ENCODE results near the gene CCDC33.

Gene CCDC33

GRCh38 chr15:74328331-74329056, 92.4 kb downstream of the CCDC33 start:
- no peaks in the 10 kb centered on the region for H3K36me3 ChIP-seq (ENCODE audit: control insufficient read depth, insufficient read depth, low read length)
- H3K27ac ChIP-seq (ENCODE audit: low read depth, low read length, severe bottlenecking) = no peak overlapping the region
- no peaks in the 10 kb centered on the region for H3K9me3 ChIP-seq (ENCODE audit: control insufficient read depth, low read length)
- 71 to 76% methylated on average over 6 to 9 of the region's 10 CpGs for WGBS, 2 experiments (ENCODE audit: insufficient coverage in 2 of 2)
- peaks cover 7% of the 10 kb centered on the region for H3K4me1 ChIP-seq (ENCODE audit: control insufficient read depth, insufficient read depth, low read length, poor library complexity, severe bottlenecking)
- no peak overlapping the region for H3K4me3 ChIP-seq (ENCODE audit: extremely low read depth, insufficient read depth, low read length, poor library complexity, severe bottlenecking)

- WGBS, 2 experiments (ENCODE audit: insufficient coverage in 2 of 2) = 91 to 92% methylated on average over 10 to 11 of the region's 11 CpGs
These were observed 94.8 kb downstream of the CCDC33 start for GRCh38 chr15:74330861-74331408.

GRCh38 chr15:74332011-74332410, 95.9 kb downstream of the CCDC33 start:
- Histone ChIP-seq H3K4me3 (ENCODE audit: extremely low read depth, insufficient read depth, low read length, poor library complexity, severe bottlenecking) (no peak overlapping the region), H3K36me3 (ENCODE audit: control insufficient read depth, insufficient read depth, low read length) (no peaks in the 10 kb centered on the region), H3K9me3 (ENCODE audit: control insufficient read depth, low read length) (no peaks in the 10 kb centered on the region), H3K4me1 (ENCODE audit: control insufficient read depth, insufficient read depth, low read length, poor library complexity, severe bottlenecking) (no peaks in the 10 kb centered on the region), H3K27ac (ENCODE audit: low read depth, low read length, severe bottlenecking) (no peak overlapping the region)
- 57 to 67% methylated on average over 1 of the region's 3 CpGs for WGBS, 2 experiments (ENCODE audit: insufficient coverage in 2 of 2)

More at GRCh38 chr15:74330861-74331408, 94.8 kb downstream of the CCDC33 start:
- H3K36me3 ChIP-seq (ENCODE audit: control insufficient read depth, insufficient read depth, low read length) = no peaks in the 10 kb centered on the region
- H3K9me3 ChIP-seq (ENCODE audit: control insufficient read depth, low read length) = no peaks in the 10 kb centered on the region
- no peak overlapping the region for H3K27ac ChIP-seq (ENCODE audit: low read depth, low read length, severe bottlenecking)
- H3K4me1 ChIP-seq (ENCODE audit: control insufficient read depth, insufficient read depth, low read length, poor library complexity, severe bottlenecking) = peaks cover 7% of the 10 kb centered on the region
- H3K4me3 ChIP-seq (ENCODE audit: extremely low read depth, insufficient read depth, low read length, poor library complexity, severe bottlenecking) = no peak overlapping the region

GRCh38 chr15:74332611-74333010, 96.5 kb downstream of the CCDC33 start:
- Histone ChIP-seq H3K4me1 (ENCODE audit: control insufficient read depth, insufficient read depth, low read length, poor library complexity, severe bottlenecking) (no peaks in the 10 kb centered on the region), H3K4me3 (ENCODE audit: extremely low read depth, insufficient read depth, low read length, poor library complexity, severe bottlenecking) (no peak overlapping the region), H3K9me3 (ENCODE audit: control insufficient read depth, low read length) (no peaks in the 10 kb centered on the region), H3K27ac (ENCODE audit: low read depth, low read length, severe bottlenecking) (no peak overlapping the region), H3K36me3 (ENCODE audit: control insufficient read depth, insufficient read depth, low read length) (no peaks in the 10 kb centered on the region)
- WGBS, 2 experiments (ENCODE audit: insufficient coverage in 2 of 2) = 92 to 98% methylated on average over 9 to 10 of the region's 10 CpGs

- Histone ChIP-seq H3K4me1 (ENCODE audit: control insufficient read depth, insufficient read depth, low read length, poor library complexity, severe bottlenecking) (no peaks in the 10 kb centered on the region), H3K36me3 (ENCODE audit: control insufficient read depth, insufficient read depth, low read length) (no peaks in the 10 kb centered on the region), H3K4me3 (ENCODE audit: extremely low read depth, insufficient read depth, low read length, poor library complexity, severe bottlenecking) (no peak overlapping the region), H3K27ac (ENCODE audit: low read depth, low read length, severe bottlenecking) (no peak overlapping the region), H3K9me3 (ENCODE audit: control insufficient read depth, low read length) (no peaks in the 10 kb centered on the region)
- 84 to 96% methylated on average over 3 of the region's 5 CpGs for WGBS, 2 experiments (ENCODE audit: insufficient coverage in 2 of 2)
These were observed 97.0 kb downstream of the CCDC33 start for GRCh38 chr15:74333093-74333492.

- Histone ChIP-seq H3K27ac (ENCODE audit: low read depth, low read length, severe bottlenecking) (no peak overlapping the region), H3K9me3 (ENCODE audit: control insufficient read depth, low read length) (no peaks in the 10 kb centered on the region), H3K4me1 (ENCODE audit: control insufficient read depth, insufficient read depth, low read length, poor library complexity, severe bottlenecking) (no peaks in the 10 kb centered on the region), H3K36me3 (ENCODE audit: control insufficient read depth, insufficient read depth, low read length) (no peaks in the 10 kb centered on the region), H3K4me3 (ENCODE audit: extremely low read depth, insufficient read depth, low read length, poor library complexity, severe bottlenecking) (no peak overlapping the region)
- WGBS, 2 experiments (ENCODE audit: insufficient coverage in 2 of 2) = 94 to 100% methylated on average over 5 of the region's 5 CpGs
These were observed 97.5 kb downstream of the CCDC33 start for GRCh38 chr15:74333662-74334061.

DNA sequence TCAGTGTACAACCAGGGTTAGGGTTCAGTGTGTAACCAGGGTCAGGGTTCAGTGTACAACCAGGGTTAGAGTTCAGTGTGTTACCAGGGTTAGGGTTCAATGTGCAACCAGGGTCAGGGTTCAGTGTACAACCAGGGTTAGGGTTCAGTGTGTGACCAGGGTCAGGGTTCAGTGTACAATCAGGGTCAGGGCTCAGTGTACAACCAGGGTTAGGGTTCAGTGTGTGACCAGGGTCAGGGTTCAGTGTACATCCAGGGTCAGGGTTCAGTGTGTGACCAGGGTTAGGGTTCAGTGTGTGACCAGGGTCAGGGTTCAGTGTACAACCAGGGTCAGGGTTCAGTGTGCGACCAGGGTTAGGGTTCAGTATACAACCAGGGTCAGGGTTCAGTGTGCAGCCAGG, 98.0 kb downstream of the CCDC33 start:
- 86 to 100% methylated on average over 1 of the region's 1 CpG for WGBS, 2 experiments (ENCODE audit: insufficient coverage in 2 of 2)
- no peak overlapping the region for H3K27ac ChIP-seq (ENCODE audit: low read depth, low read length, severe bottlenecking)
- H3K4me3 ChIP-seq (ENCODE audit: extremely low read depth, insufficient read depth, low read length, poor library complexity, severe bottlenecking) = no peak overlapping the region
- no peaks in the 10 kb centered on the region for H3K36me3 ChIP-seq (ENCODE audit: control insufficient read depth, insufficient read depth, low read length)
- H3K9me3 ChIP-seq (ENCODE audit: control insufficient read depth, low read length) = no peaks in the 10 kb centered on the region
- peaks cover 2% of the 10 kb centered on the region for H3K4me1 ChIP-seq (ENCODE audit: control insufficient read depth, insufficient read depth, low read length, poor library complexity, severe bottlenecking)

- no peak overlapping the region for H3K4me3 ChIP-seq (ENCODE audit: extremely low read depth, insufficient read depth, low read length, poor library complexity, severe bottlenecking)
- H3K9me3 ChIP-seq (ENCODE audit: control insufficient read depth, low read length) = no peaks in the 10 kb centered on the region
- 88 to 99% methylated on average over 8 of the region's 8 CpGs for WGBS, 2 experiments (ENCODE audit: insufficient coverage in 2 of 2)
- H3K36me3 ChIP-seq (ENCODE audit: control insufficient read depth, insufficient read depth, low read length) = no peaks in the 10 kb centered on the region
- peaks cover 14% of the 10 kb centered on the region for H3K4me1 ChIP-seq (ENCODE audit: control insufficient read depth, insufficient read depth, low read length, poor library complexity, severe bottlenecking)
- no peak overlapping the region for H3K27ac ChIP-seq (ENCODE audit: low read depth, low read length, severe bottlenecking)
These were observed 99.3 kb downstream of the CCDC33 start for GRCh38 chr15:74335396-74335795.

DNA sequence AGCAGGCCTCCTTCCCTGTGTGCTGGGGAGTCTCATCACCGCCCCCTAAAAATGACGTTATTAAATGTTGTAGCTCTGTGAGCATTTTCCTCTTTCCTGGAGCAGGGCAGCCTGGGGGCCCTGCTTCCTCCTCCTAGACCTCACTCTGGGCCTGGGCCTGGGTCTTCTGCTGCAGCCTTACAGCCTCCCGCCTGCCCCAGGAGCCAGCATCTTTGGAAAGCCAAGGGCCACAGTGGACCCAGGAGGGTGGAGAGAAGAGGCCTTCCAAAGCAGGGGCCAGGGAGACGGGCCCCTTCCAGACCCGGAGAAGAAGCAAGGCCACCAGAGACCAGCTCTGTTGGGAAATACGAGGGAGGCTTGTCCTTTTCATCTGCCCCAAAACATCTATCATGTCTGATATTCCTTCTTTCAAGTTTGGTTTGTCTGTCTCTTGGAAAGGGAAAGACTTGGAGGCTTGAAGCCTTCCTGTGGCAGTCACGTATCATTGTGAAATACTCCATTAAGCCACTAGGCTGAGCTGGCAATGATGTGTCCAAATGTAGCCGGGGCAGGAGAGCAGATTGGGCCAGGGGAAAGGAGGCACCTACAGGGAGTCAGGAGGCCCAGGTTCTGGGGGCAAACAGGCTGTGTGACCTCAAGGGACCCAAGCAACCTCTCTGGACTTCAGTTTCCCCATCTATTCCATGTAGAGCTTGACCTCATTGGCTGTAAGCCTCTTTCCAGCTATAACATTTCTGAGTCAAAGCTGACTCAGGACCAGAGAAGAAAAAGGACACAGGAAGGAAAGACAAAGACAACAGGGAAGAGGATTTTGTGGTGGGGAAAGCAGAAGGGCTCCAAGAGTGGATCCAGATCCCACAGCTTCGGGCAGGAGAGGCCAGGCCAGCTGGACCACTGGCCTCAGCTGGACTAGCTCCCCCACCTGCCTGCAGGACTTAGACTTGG, 100.2 kb downstream of the CCDC33 start:
- Histone ChIP-seq H3K27ac (ENCODE audit: low read depth, low read length, severe bottlenecking) (no peak overlapping the region), H3K4me3 (ENCODE audit: extremely low read depth, insufficient read depth, low read length, poor library complexity, severe bottlenecking) (no peak overlapping the region), H3K4me1 (ENCODE audit: control insufficient read depth, insufficient read depth, low read length, poor library complexity, severe bottlenecking) (peaks cover 17% of the 10 kb centered on the region), H3K9me3 (ENCODE audit: control insufficient read depth, low read length) (no peaks in the 10 kb centered on the region), H3K36me3 (ENCODE audit: control insufficient read depth, insufficient read depth, low read length) (no peaks in the 10 kb centered on the region)
- 84 to 93% methylated on average over 5 to 7 of the region's 9 CpGs for WGBS, 2 experiments (ENCODE audit: insufficient coverage in 2 of 2)

DNA sequence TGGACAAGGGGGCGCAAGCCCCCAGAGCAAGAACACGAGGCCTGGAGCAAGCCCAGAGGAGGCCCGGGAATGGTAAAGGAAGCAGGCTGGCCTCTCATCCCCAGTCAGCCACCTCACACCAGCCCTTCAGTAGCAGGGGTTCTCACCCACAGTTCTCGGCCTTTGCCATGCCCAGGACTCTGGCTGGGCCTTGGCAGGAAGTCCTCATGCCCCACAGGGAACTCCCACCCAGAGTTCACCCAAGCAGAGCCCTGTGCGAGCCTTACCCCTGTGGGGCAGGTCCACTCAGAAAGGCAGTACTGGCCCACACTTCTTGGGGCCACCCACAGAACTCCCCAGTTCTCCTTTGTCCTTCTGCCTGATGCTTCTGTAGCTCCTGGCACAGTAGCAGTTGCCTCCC, 101.0 kb downstream of the CCDC33 start:
- Histone ChIP-seq H3K4me3 (ENCODE audit: extremely low read depth, insufficient read depth, low read length, poor library complexity, severe bottlenecking) (no peak overlapping the region), H3K4me1 (ENCODE audit: control insufficient read depth, insufficient read depth, low read length, poor library complexity, severe bottlenecking) (peaks cover 17% of the 10 kb centered on the region), H3K9me3 (ENCODE audit: control insufficient read depth, low read length) (no peaks in the 10 kb centered on the region), H3K27ac (ENCODE audit: low read depth, low read length, severe bottlenecking) (no peak overlapping the region), H3K36me3 (ENCODE audit: control insufficient read depth, insufficient read depth, low read length) (no peaks in the 10 kb centered on the region)
- 88 to 97% methylated on average over 3 to 5 of the region's 5 CpGs for WGBS, 2 experiments (ENCODE audit: insufficient coverage in 2 of 2)

Measured in mesodermal cell (in vitro differentiated cells).